Mesenchymal stem cell (in vitro differentiated cells and primary cell): ENCODE measurements around the gene CAVIN3.
A peak's percentile ranks its signal among the peaks of the same experiment; 100 is the strongest.

Source experiments
- DNase-seq: peaks from one replicate; pipeline ENCODE4 v3.0.0-alpha.2; 2013
- H2AFZ ChIP-seq: one replicate; pipeline ENCODE4 v1.6.1; 2013; ENCODE audit warnings: low read depth, mild to moderate bottlenecking, control low read depth, inconsistent platforms, low read length, moderate library complexity
- H2AK5ac ChIP-seq: 2 replicates; pipeline ENCODE4 v1.6.1; 2013; ENCODE audit warnings: low read length, moderate library complexity, mild to moderate bottlenecking, inconsistent platforms; ENCODE audit not compliant: severe bottlenecking
- H2BK120ac ChIP-seq: one replicate; pipeline ENCODE4 v1.6.1; 2013; ENCODE audit warnings: low read depth, mild to moderate bottlenecking, inconsistent platforms, low read length, moderate library complexity
- H2BK12ac ChIP-seq, 2 experiments: one replicate each; pipeline ENCODE4 v1.6.1; 2013; ENCODE audit warnings: inconsistent platforms in 2 of 2, low read length in 2 of 2, mild to moderate bottlenecking in 2 of 2, moderate library complexity in 2 of 2, control low read depth in 1 of 2
- H2BK15ac ChIP-seq: one replicate; pipeline ENCODE4 v1.6.1; 2013; ENCODE audit warnings: mild to moderate bottlenecking, low read depth, inconsistent platforms; ENCODE audit not compliant: poor library complexity, severe bottlenecking
- H2BK5ac ChIP-seq: 2 replicates; pipeline ENCODE4 v1.6.1; 2013; ENCODE audit warnings: low read depth, mild to moderate bottlenecking, low read length, control low read depth, inconsistent platforms; ENCODE audit not compliant: poor library complexity, severe bottlenecking
- H3K14ac ChIP-seq, 2 experiments: one replicate each; pipeline ENCODE4 v1.6.1; 2013; ENCODE audit warnings: inconsistent platforms in 2 of 2, low read length in 2 of 2, control low read depth in 1 of 2, mild to moderate bottlenecking in 1 of 2, moderate library complexity in 1 of 2
- H3K18ac ChIP-seq, 2 experiments: one replicate each; pipeline ENCODE4 v1.6.1; 2013; ENCODE audit warnings: inconsistent platforms in 2 of 2, low read length in 2 of 2, control low read depth in 1 of 2, low read depth in 1 of 2, mild to moderate bottlenecking in 1 of 2
- H3K23ac ChIP-seq, 2 experiments: one replicate each; pipeline ENCODE4 v1.6.1; 2013; ENCODE audit warnings: inconsistent platforms in 2 of 2, low read length in 2 of 2, mild to moderate bottlenecking in 2 of 2, moderate library complexity in 2 of 2, control low read depth in 1 of 2
- H3K27ac ChIP-seq: 2 replicates; pipeline ENCODE4 v1.5.1; 2013; ENCODE audit warnings: mild to moderate bottlenecking, moderate library complexity, low read length, control low read depth, inconsistent platforms; ENCODE audit not compliant: poor library complexity, severe bottlenecking
- H3K27me3 ChIP-seq, 2 experiments: 2 replicates each; pipeline versions ENCODE4 v1.6.1 to v1.7.0; 2013; ENCODE audit warnings: low read length in 2 of 2, mild to moderate bottlenecking in 2 of 2, moderate library complexity in 2 of 2, control low read depth in 1 of 2, inconsistent platforms in 1 of 2; ENCODE audit not compliant: control insufficient read depth in 1 of 2, insufficient read depth in 1 of 2
- H3K36me3 ChIP-seq, 2 experiments: 2 replicates each; pipeline versions ENCODE4 v1.6.1 to v1.7.0; 2013; ENCODE audit warnings: low read length in 2 of 2, control low read depth in 1 of 2, inconsistent platforms in 1 of 2, low read depth in 1 of 2, mild to moderate bottlenecking in 1 of 2; ENCODE audit not compliant: insufficient read depth in 2 of 2, control insufficient read depth in 1 of 2
- H3K4ac ChIP-seq, 2 experiments: one replicate each; pipeline ENCODE4 v1.6.1; 2013; ENCODE audit warnings: inconsistent platforms in 2 of 2, low read length in 2 of 2, mild to moderate bottlenecking in 2 of 2, moderate library complexity in 2 of 2, control low read depth in 1 of 2, low read depth in 1 of 2
- H3K4me1 ChIP-seq: 2 replicates; pipeline ENCODE4 v1.6.1; 2013; ENCODE audit warnings: low read depth, low read length, control low read depth; ENCODE audit not compliant: control insufficient read depth, insufficient read depth
- H3K4me2 ChIP-seq: 2 replicates; pipeline ENCODE4 v1.6.1; 2013; ENCODE audit warnings: low read length, mild to moderate bottlenecking, inconsistent platforms; ENCODE audit not compliant: poor library complexity, severe bottlenecking
- H3K4me3 ChIP-seq, 2 experiments: 2 replicates each; pipeline versions ENCODE4 v1.5.1 to v1.7.0; 2013; ENCODE audit warnings: low read length in 2 of 2, mild to moderate bottlenecking in 2 of 2, control low read depth in 1 of 2, low read depth in 1 of 2; ENCODE audit not compliant: insufficient read depth in 1 of 2
- H3K79me1 ChIP-seq: replicated peaks from 2 replicates; pipeline ENCODE4 v1.6.1; 2013; ENCODE audit warnings: mild to moderate bottlenecking, control low read depth, low read length, inconsistent platforms; ENCODE audit not compliant: poor library complexity, severe bottlenecking
- H3K9ac ChIP-seq: 2 replicates; pipeline ENCODE4 v1.7.0; 2013; ENCODE audit warnings: mild to moderate bottlenecking, low read length, moderate library complexity
- H3K9me3 ChIP-seq: 2 replicates; pipeline ENCODE4 v1.7.0; 2013; ENCODE audit warnings: mild to moderate bottlenecking, low read length; ENCODE audit not compliant: control insufficient read depth
- H4K8ac ChIP-seq: one replicate; pipeline ENCODE4 v1.6.1; 2013; ENCODE audit warnings: inconsistent platforms, mild to moderate bottlenecking, low read length, moderate library complexity
- H4K91ac ChIP-seq: one replicate; pipeline ENCODE4 v1.6.1; 2013; ENCODE audit warnings: mild to moderate bottlenecking, low read length, inconsistent platforms
- WGBS: methylation state at CpG from one replicate; pipeline ENCODE4 v1.1.7; 2013; ENCODE audit warnings: mixed read lengths; 5-methylcytosine and 5-hydroxymethylcytosine counted together

The CAVIN3 gene

GRCh38 chr11:6354651-6355485, 34.6 kb upstream of the CAVIN3 start:
- 67% methylated on average over 4 of the region's 4 CpGs for WGBS
- peak overlapping the region; percentile 86 for H2AK5ac ChIP-seq
- no peaks in the 10 kb centered on the region for H3K36me3 ChIP-seq
- no peaks in the 10 kb centered on the region for H3K79me1 ChIP-seq
- H2BK15ac ChIP-seq, result no peak overlapping the region
- H3K4ac ChIP-seq, result peak overlapping the region in 1 of 2 experiments; percentile 32
- H4K8ac ChIP-seq, result peak overlapping the region; percentile 77
- peak overlapping the region; percentile 63 for H3K9ac ChIP-seq
- no peak overlapping the region for H3K4me3 ChIP-seq
- H2BK5ac ChIP-seq, result peak overlapping the region; percentile 81
- no peak overlapping the region for H3K23ac ChIP-seq
- peak overlapping the region; percentile 85 for H3K27ac ChIP-seq
- H3K9me3 ChIP-seq, result no peaks in the 10 kb centered on the region
- no peaks in the 10 kb centered on the region for H3K27me3 ChIP-seq
- peaks cover 26% of the 10 kb centered on the region for H3K4me1 ChIP-seq
- H4K91ac ChIP-seq, result no peak overlapping the region
- no peak overlapping the region for H3K4me2 ChIP-seq
- H3K18ac ChIP-seq, result peak overlapping the region in 1 of 2 experiments; percentile 38
- no peak overlapping the region for H2BK120ac ChIP-seq
- no peak overlapping the region for H2BK12ac ChIP-seq
- H3K14ac ChIP-seq, result no peak overlapping the region
- DNase-seq, result peak; percentile 62
- H2AFZ ChIP-seq, result no peak overlapping the region

DNA sequence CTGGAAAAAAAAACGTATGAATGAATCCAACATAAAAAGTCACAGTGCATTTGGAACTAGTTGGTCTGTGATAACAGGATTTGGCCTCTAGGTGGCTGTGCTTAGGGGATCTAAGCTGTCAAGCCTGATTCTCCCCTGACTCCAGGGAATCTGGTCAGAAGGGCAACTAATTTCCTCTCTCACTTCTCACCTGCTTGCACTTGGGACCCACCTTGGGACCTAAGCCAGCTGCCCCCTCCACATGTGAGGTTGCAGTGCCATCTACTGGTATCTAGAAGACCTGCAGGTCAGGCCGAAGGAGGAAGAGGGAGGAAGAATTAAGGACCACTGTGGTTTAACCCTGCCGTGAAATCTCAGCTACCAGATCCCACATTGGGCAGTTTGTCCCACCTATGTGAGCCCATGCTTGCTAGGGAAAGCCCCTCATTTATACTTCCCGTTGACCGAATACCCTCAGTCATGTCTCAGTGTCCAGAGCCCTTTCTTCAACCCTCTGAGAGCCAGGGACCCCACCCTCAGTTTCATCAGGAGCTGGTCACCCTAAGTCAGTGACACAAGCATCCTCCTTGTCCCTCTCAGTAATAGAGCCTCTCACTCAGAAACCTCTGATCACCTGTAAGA, 33.2 kb upstream of the CAVIN3 start:
- H2BK12ac ChIP-seq, result peak overlapping the region in 1 of 2 experiments; percentile 57
- H3K79me1 ChIP-seq, result no peaks in the 10 kb centered on the region
- peak overlapping the region; percentile 63 for H3K9ac ChIP-seq
- no peak overlapping the region for H2BK120ac ChIP-seq
- WGBS, result 5% methylated on average over 5 of the region's 5 CpGs
- H3K27me3 ChIP-seq, result no peaks in the 10 kb centered on the region
- peak overlapping the region; percentile 31 for H2AFZ ChIP-seq
- H3K18ac ChIP-seq, result no peak overlapping the region
- H3K4me2 ChIP-seq, result no peak overlapping the region
- peak overlapping the region; percentile 33 for H2AK5ac ChIP-seq
- H3K4me1 ChIP-seq, result peaks cover 26% of the 10 kb centered on the region
- H3K27ac ChIP-seq, result no peak overlapping the region
- peak overlapping the region; percentile 2 for H2BK15ac ChIP-seq
- no peaks in the 10 kb centered on the region for H3K9me3 ChIP-seq
- no peak overlapping the region for H3K23ac ChIP-seq
- DNase-seq, result peak; percentile 63
- no peak overlapping the region for H4K91ac ChIP-seq
- H3K36me3 ChIP-seq, result no peaks in the 10 kb centered on the region
- peak overlapping the region; percentile 55 for H4K8ac ChIP-seq
- no peak overlapping the region for H3K14ac ChIP-seq
- no peak overlapping the region for H3K4ac ChIP-seq
- peak overlapping the region; percentile 10 for H2BK5ac ChIP-seq
- no peak overlapping the region for H3K4me3 ChIP-seq

- H2AFZ ChIP-seq, result no peak overlapping the region
- no peak overlapping the region for H3K9ac ChIP-seq
- H3K18ac ChIP-seq, result no peak overlapping the region
- H3K9me3 ChIP-seq, result no peaks in the 10 kb centered on the region
- H2BK15ac ChIP-seq, result no peak overlapping the region
- H2BK120ac ChIP-seq, result no peak overlapping the region
- no peak overlapping the region for H4K91ac ChIP-seq
- no peak overlapping the region for H4K8ac ChIP-seq
- H3K27ac ChIP-seq, result no peak overlapping the region
- H2BK5ac ChIP-seq, result no peak overlapping the region
- peaks cover 20% of the 10 kb centered on the region for H3K4me1 ChIP-seq
- H3K4me2 ChIP-seq, result no peak overlapping the region
- no peak overlapping the region for H3K4me3 ChIP-seq
- H2BK12ac ChIP-seq, result peak overlapping the region in 1 of 2 experiments; percentile 66
- no peaks in the 10 kb centered on the region for H3K27me3 ChIP-seq
- H3K79me1 ChIP-seq, result no peaks in the 10 kb centered on the region
- 81% methylated on average over 4 of the region's 5 CpGs for WGBS
- peak overlapping the region in 1 of 2 experiments; percentile 57 for H3K4ac ChIP-seq
- H2AK5ac ChIP-seq, result peak overlapping the region; percentile 17
- no peak overlapping the region for H3K14ac ChIP-seq
- DNase-seq, result no peak
- H3K36me3 ChIP-seq, result no peaks in the 10 kb centered on the region
- no peak overlapping the region for H3K23ac ChIP-seq
Observed at GRCh38 chr11:6351782-6352382, 31.6 kb upstream of the CAVIN3 start.

GRCh38 chr11:6350486-6350885, 30.2 kb upstream of the CAVIN3 start:
- Histone ChIP-seq H4K91ac (no peak overlapping the region), H2AFZ (no peak overlapping the region)
- WGBS, result 90% methylated on average over 1 of the region's 2 CpGs

More at GRCh38 chr11:6350486-6350885, 30.2 kb upstream of the CAVIN3 start:
- Histone ChIP-seq H3K4me3 (no peak overlapping the region), H3K18ac (no peak overlapping the region), H3K9me3 (no peaks in the 10 kb centered on the region), H3K9ac (no peak overlapping the region), H3K14ac (no peak overlapping the region), H3K36me3 (no peaks in the 10 kb centered on the region), H3K4me1 (peaks cover 14% of the 10 kb centered on the region), H3K79me1 (no peaks in the 10 kb centered on the region), H3K23ac (no peak overlapping the region), H3K27ac (no peak overlapping the region), H2BK120ac (no peak overlapping the region), H2BK5ac (no peak overlapping the region), H2BK12ac (no peak overlapping the region), H3K4me2 (no peak overlapping the region), H2BK15ac (no peak overlapping the region), H3K4ac (no peak overlapping the region), H2AK5ac (no peak overlapping the region), H4K8ac (no peak overlapping the region), H3K27me3 (no peaks in the 10 kb centered on the region)
- DNase-seq, result no peak
